Bronchial epithelial cell (primary cell): Measurements from ENCODE around the gene TCEAL5. TPM values are rescaled to one million over a fixed set of nuclear protein-coding genes. Genes with fewer than 3 reads are reported as not detected.
"Not testable (repeated sequence)": the region's sequence is repeated elsewhere in the genome, so short reads cannot be mapped to it uniquely, and the experiment has no call there.

Experiments used
- DNase-seq: peaks from one replicate; pipeline ENCODE4 v3.0.0-alpha.2; 2010; ENCODE audit warnings: low read depth
- FAIRE-seq: peaks from 2 replicates; lab custom pipeline; 2011; peaks lifted over from hg19 to GRCh38; lab: Jason Lieb, UNC
- H3K27me3 ChIP-seq: 2 replicates; pipeline ENCODE4 v1.5.1; 2011; ENCODE audit warnings: low read length; ENCODE audit not compliant: control insufficient read depth, insufficient read depth
- H3K36me3 ChIP-seq: 2 replicates; pipeline ENCODE4 v1.5.1; 2011; ENCODE audit warnings: low read length; ENCODE audit not compliant: control insufficient read depth, insufficient read depth
- H3K4me3 ChIP-seq: 2 replicates; pipeline ENCODE4 v1.5.1; 2011; ENCODE audit warnings: mild to moderate bottlenecking, low read depth, low read length, control low read depth
- CTCF ChIP-seq: IDR thresholded peaks from 2 replicates; pipeline ENCODE4 v1.5.1; 2011; ENCODE audit warnings: mild to moderate bottlenecking, moderate library complexity, low read length, control low read depth, inconsistent platforms; ENCODE audit not compliant: insufficient read depth, severe bottlenecking
- total RNA-seq: library from RNA; depleted of rRNA; stranded (reverse); fragments of >200 nt; gene quantifications from 2 replicates; pipeline ENCODE4 v1.2.1, GENCODE V29; 2014

TCEAL5 gene
- total RNA-seq, 1 donor from 2014 or later, result not detected

- FAIRE-seq (no peak), DNase-seq (peak; percentile 35)
- Histone ChIP-seq H3K4me3 (no peak overlapping the region), H3K27me3 (no peaks in the 10 kb centered on the region), H3K36me3 (no peaks in the 10 kb centered on the region)
- peak; percentile 22 for TF ChIP-seq CTCF
Measured at GRCh38 chrX:103248553-103248952, 28.0 kb downstream of the TCEAL5 start.

DNA sequence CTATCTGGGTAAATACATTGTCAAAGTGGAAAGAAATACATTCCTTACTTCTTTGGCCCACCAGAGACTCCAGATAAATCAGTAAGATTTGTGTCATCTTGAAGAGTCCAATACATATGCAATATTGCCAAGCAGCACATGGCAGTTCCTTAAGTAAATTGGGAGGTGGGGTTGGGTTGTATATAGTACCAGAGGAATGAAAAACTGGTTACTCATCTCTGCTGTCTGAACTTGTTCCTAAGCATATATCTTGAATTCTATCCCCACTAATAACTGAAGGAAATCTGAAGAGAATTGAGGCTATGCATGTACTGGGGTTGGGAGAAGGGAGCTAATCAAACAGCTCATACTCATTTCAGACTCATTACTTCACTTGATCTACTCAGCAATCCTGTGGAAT is 36.4 kb downstream of the TCEAL5 start:
- FAIRE-seq, result no peak
- no peaks in the 10 kb centered on the region for H3K27me3 ChIP-seq
- DNase-seq, result peak; percentile 77
- no peak for TF ChIP-seq CTCF
- H3K4me3 ChIP-seq, result no peak overlapping the region
- H3K36me3 ChIP-seq, result no peaks in the 10 kb centered on the region

- Histone ChIP-seq H3K36me3 (no peaks in the 10 kb centered on the region), H3K27me3 (no peaks in the 10 kb centered on the region), H3K4me3 (no peak overlapping the region)
- TF ChIP-seq CTCF, result no peak
- no peak for DNase-seq
- no peak for FAIRE-seq
Measured at GRCh38 chrX:103236296-103236695, 40.3 kb downstream of the TCEAL5 start.

GRCh38 chrX:103235608-103236007 is 40.9 kb downstream of the TCEAL5 start:
- H3K36me3 ChIP-seq, FAIRE-seq, H3K27me3 ChIP-seq, DNase-seq, H3K4me3 ChIP-seq: not testable (repeated sequence)

DNA sequence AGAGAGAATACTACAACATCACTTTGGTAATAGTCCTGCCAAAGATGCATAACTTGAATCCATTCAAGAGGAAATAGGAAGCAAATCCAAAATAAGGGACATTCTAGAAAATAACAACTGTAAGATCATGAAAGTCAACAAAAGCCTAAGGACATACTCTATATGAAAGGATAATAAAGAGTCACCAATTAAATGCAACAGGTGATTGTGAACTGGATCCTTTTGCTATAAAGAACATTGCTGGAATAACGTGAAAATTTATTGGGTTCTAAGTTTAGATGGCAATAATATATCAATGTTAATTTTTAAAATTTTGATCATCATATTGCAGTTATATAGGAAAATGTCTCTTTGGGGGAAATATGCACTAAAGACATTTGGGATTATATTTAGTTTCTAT is 41.7 kb downstream of the TCEAL5 start:
- no peaks in the 10 kb centered on the region for H3K27me3 ChIP-seq
- TF ChIP-seq CTCF, result no peak
- H3K36me3 ChIP-seq, result no peaks in the 10 kb centered on the region
- no peak overlapping the region for H3K4me3 ChIP-seq
- DNase-seq (no peak), FAIRE-seq (no peak)

DNA sequence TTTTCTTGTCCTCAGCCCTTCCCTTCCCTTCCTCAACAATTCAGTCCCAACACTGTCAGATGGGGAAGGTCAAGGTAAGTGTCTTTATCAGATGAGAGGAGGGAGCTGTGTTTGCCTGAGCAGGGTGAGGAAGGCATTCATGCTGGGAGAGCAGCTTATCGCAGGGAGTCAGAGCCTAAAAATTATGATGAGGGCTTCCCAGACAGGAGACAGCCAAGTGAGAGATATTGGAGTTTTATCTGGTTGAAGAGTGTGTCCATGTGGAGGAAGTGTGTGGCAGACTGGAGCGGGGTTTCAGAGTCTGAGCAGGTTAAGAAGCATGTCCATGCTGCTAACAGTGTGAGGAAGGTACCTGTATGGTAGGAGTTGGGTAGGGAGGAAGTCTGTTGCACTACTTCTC is 43.3 kb downstream of the TCEAL5 start:
- Histone ChIP-seq H3K27me3 (no peaks in the 10 kb centered on the region), H3K4me3 (no peak overlapping the region), H3K36me3 (no peaks in the 10 kb centered on the region)
- no peak for TF ChIP-seq CTCF
- DNase-seq, result no peak
- FAIRE-seq, result no peak

DNA sequence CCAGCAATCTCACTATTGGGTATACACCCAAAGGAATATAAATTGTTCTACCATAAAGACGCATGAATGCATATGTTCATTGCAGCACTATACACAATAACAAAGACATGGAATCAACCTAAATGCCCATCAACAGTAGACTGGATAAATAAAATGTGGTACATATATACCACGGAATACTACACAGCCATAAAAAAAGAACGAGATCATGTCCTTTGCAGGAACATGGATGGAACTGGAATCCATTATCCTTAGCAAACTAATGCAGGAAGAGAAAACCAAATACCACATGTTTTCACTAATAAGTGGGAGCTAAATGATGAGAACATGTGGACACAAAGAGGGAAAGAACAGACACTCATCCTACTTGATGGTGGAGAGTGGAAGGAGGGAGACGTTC is 50.6 kb downstream of the TCEAL5 start:
- not testable (repeated sequence) for H3K4me3 ChIP-seq, H3K27me3 ChIP-seq, FAIRE-seq, H3K36me3 ChIP-seq, DNase-seq
